GM18507 (cell line): ENCODE measurements around the gene CLDN4.

Experiments
- DNase-seq: peaks from one replicate; pipeline ENCODE4 v3.0.0; 2011; ENCODE audit warnings: low read depth; ENCODE audit not compliant: insufficient read length; ENCODE audit errors: extremely low spot score
- FAIRE-seq: peaks from 2 replicates; lab custom pipeline; 2011; peaks lifted over from hg19 to GRCh38; lab: Jason Lieb, UNC

Gene CLDN4

GRCh38 chr7:73865738-73866445 is 35.1 kb downstream of the CLDN4 start:
- FAIRE-seq (no peak), DNase-seq (no peak)

GRCh38 chr7:73866446-73866767 is 35.6 kb downstream of the CLDN4 start:
- DNase-seq (no peak), FAIRE-seq (no peak)

- DNase-seq: no peak
- no peak for FAIRE-seq
Measured at GRCh38 chr7:73869011-73869798, 38.4 kb downstream of the CLDN4 start.

GRCh38 chr7:73870041-73870492 is 39.3 kb downstream of the CLDN4 start:
- FAIRE-seq: no peak
- no peak for DNase-seq

GRCh38 chr7:73871163-73872011 is 40.6 kb downstream of the CLDN4 start:
- no peak for DNase-seq
- FAIRE-seq: no peak

GRCh38 chr7:73872056-73872908 is 41.5 kb downstream of the CLDN4 start:
- DNase-seq: no peak
- FAIRE-seq: no peak

GRCh38 chr7:73876361-73876760 is 45.6 kb downstream of the CLDN4 start:
- FAIRE-seq (no peak), DNase-seq (no peak)

- DNase-seq (no peak), FAIRE-seq (no peak)
Measured at GRCh38 chr7:73876973-73877372, 46.2 kb downstream of the CLDN4 start.

GRCh38 chr7:73879977-73880681 is 49.3 kb downstream of the CLDN4 start:
- no peak for DNase-seq
- FAIRE-seq: no peak

- DNase-seq: no peak
- no peak for FAIRE-seq
Measured at GRCh38 chr7:73880755-73881328, 50.0 kb downstream of the CLDN4 start.

GRCh38 chr7:73881352-73882046 is 50.7 kb downstream of the CLDN4 start:
- FAIRE-seq: no peak
- DNase-seq: no peak

GRCh38 chr7:73882047-73882402 is 51.2 kb downstream of the CLDN4 start:
- FAIRE-seq (no peak), DNase-seq (no peak)
